Choroid plexus epithelial cell (primary cell): ENCODE measurements around the gene LHFPL6.

Source experiments
- DNase-seq: peaks from one replicate; pipeline ENCODE4 v3.0.0-alpha.2; 2010; ENCODE audit warnings: low read depth
- H3K4me3 ChIP-seq: 2 replicates; pipeline ENCODE4 v1.5.1; 2011; ENCODE audit warnings: low read depth, mild to moderate bottlenecking, control low read depth, low read length, moderate library complexity
- CTCF ChIP-seq: conservative IDR thresholded peaks from 2 replicates; pipeline ENCODE4 v1.5.1; 2011; ENCODE audit warnings: low read depth, mild to moderate bottlenecking, control low read depth, inconsistent platforms, low read length, moderate library complexity

LHFPL6 gene

GRCh38 chr13:39374741-39375189 lies 228.2 kb downstream of the LHFPL6 start:
- no peak for DNase-seq
- no peak for TF ChIP-seq CTCF

GRCh38 chr13:39373145-39373544 lies 229.8 kb downstream of the LHFPL6 start:
- H3K4me3 ChIP-seq, result no peak overlapping the region

More at GRCh38 chr13:39374741-39375189, 228.2 kb downstream of the LHFPL6 start:
- no peak overlapping the region for H3K4me3 ChIP-seq

GRCh38 chr13:39371706-39372105 lies 231.3 kb downstream of the LHFPL6 start:
- no peak overlapping the region for H3K4me3 ChIP-seq
- DNase-seq, result no peak
- no peak for TF ChIP-seq CTCF

More at GRCh38 chr13:39373145-39373544, 229.8 kb downstream of the LHFPL6 start:
- no peak for DNase-seq
- no peak for TF ChIP-seq CTCF

- no peak overlapping the region for H3K4me3 ChIP-seq
- no peak for DNase-seq
- no peak for TF ChIP-seq CTCF
These were observed 232.4 kb downstream of the LHFPL6 start for GRCh38 chr13:39370554-39370953.

GRCh38 chr13:39370048-39370447 lies 232.9 kb downstream of the LHFPL6 start:
- TF ChIP-seq CTCF, result no peak
- no peak for DNase-seq
- H3K4me3 ChIP-seq, result no peak overlapping the region

GRCh38 chr13:39369161-39369890 lies 233.7 kb downstream of the LHFPL6 start:
- no peak for DNase-seq
- no peak for TF ChIP-seq CTCF
- H3K4me3 ChIP-seq, result no peak overlapping the region

GRCh38 chr13:39365879-39366278 lies 237.1 kb downstream of the LHFPL6 start:
- no peak overlapping the region for H3K4me3 ChIP-seq
- no peak for DNase-seq
- TF ChIP-seq CTCF, result no peak
